AG09309 (cell line): ENCODE results near the gene CDH4.

ENCODE experiments used
- DNase-seq: peaks from one replicate; pipeline ENCODE4 v3.0.0-alpha.2; 2010; ENCODE audit warnings: low read depth
- H3K4me3 ChIP-seq: 2 replicates; pipeline ENCODE4 v1.5.1; 2011; ENCODE audit warnings: mild to moderate bottlenecking, low read depth, low read length, moderate library complexity; ENCODE audit not compliant: control insufficient read depth
- CTCF ChIP-seq: IDR thresholded peaks from 2 replicates; pipeline ENCODE4 v1.5.1; 2011; ENCODE audit warnings: mild to moderate bottlenecking, low read depth, low read length, inconsistent platforms; ENCODE audit not compliant: insufficient read depth, control insufficient read depth; ENCODE audit errors: missing control alignments

CDH4 gene

GRCh38 chr20:61408951-61409740 lies 157.1 kb downstream of the CDH4 start:
- TF ChIP-seq CTCF = no peak
- DNase-seq = no peak

GRCh38 chr20:61411743-61412142 lies 159.7 kb downstream of the CDH4 start:
- H3K4me3 ChIP-seq = no peak overlapping the region
- TF ChIP-seq CTCF = no peak
- no peak for DNase-seq

More at GRCh38 chr20:61408951-61409740, 157.1 kb downstream of the CDH4 start:
- H3K4me3 ChIP-seq = no peak overlapping the region

GRCh38 chr20:61413752-61414151 lies 161.7 kb downstream of the CDH4 start:
- no peak for DNase-seq
- no peak for TF ChIP-seq CTCF
- H3K4me3 ChIP-seq = no peak overlapping the region

- no peak overlapping the region for H3K4me3 ChIP-seq
- no peak for DNase-seq
- no peak for TF ChIP-seq CTCF
These were observed 162.5 kb downstream of the CDH4 start for GRCh38 chr20:61414455-61414991.

- H3K4me3 ChIP-seq = no peak overlapping the region
- DNase-seq = no peak
- TF ChIP-seq CTCF = no peak
These were observed 164.5 kb downstream of the CDH4 start for GRCh38 chr20:61416546-61416945.

- DNase-seq = no peak
- no peak for TF ChIP-seq CTCF
- no peak overlapping the region for H3K4me3 ChIP-seq
These were observed 165.3 kb downstream of the CDH4 start for GRCh38 chr20:61417221-61417941.
